MCF 10A (cell line): ENCODE data around the gene WSCD1. TPM values are rescaled to one million over a fixed set of nuclear protein-coding genes. Genes with fewer than 3 reads are reported as not detected.

Source experiments
- BruUV-seq: library from RNA; stranded (reverse); fragments of 400-500 nt; replicated peaks from 2 replicates; lab custom pipeline; 2021; lab: Mats Ljungman, UMichigan
- CTCF ChIA-PET: fragments of 300-600 bp; sonication (Branson Sonifier 250); formaldehyde crosslinking; extraction: SDS; loops from one replicate; lab custom pipeline; 2021; ENCODE audit warnings: antibody characterized with exemption, inconsistent platforms; lab: Yijun Ruan, JAX
- POLR2A ChIA-PET: fragments of 300-600, 350-650 bp; sonication (Branson Sonifier 250); formaldehyde crosslinking; extraction: SDS; loops from one replicate; lab custom pipeline; 2020; ENCODE audit warnings: antibody characterized with exemption, inconsistent platforms; lab: Yijun Ruan, JAX
- DNase-seq: peaks from one replicate; pipeline ENCODE4 v3.0.0-alpha.2; 2018; ENCODE audit not compliant: unreplicated experiment
- H3K27ac Mint-ChIP-seq: one replicate; pipeline ENCODE4 v1.8.0; 2022; ENCODE audit warnings: mild to moderate bottlenecking, low read depth, mixed read lengths; ENCODE audit not compliant: unreplicated experiment
- H3K27me3 Mint-ChIP-seq: one replicate; pipeline ENCODE4 v1.8.0; 2022; ENCODE audit warnings: mixed read lengths; ENCODE audit not compliant: insufficient read depth, unreplicated experiment
- H3K36me3 Mint-ChIP-seq: one replicate; pipeline ENCODE4 v1.8.0; 2022; ENCODE audit warnings: mild to moderate bottlenecking, moderate library complexity, mixed read lengths; ENCODE audit not compliant: insufficient read depth, unreplicated experiment
- H3K4me1 Mint-ChIP-seq: one replicate; pipeline ENCODE4 v1.8.0; 2022; ENCODE audit warnings: mixed read lengths; ENCODE audit not compliant: insufficient read depth, unreplicated experiment
- H3K4me3 Mint-ChIP-seq: one replicate; pipeline ENCODE4 v1.8.0; 2022; ENCODE audit warnings: mild to moderate bottlenecking, moderate library complexity, mixed read lengths; ENCODE audit not compliant: unreplicated experiment
- H3K9me3 Mint-ChIP-seq: one replicate; pipeline ENCODE4 v1.8.0; 2022; ENCODE audit warnings: mixed read lengths; ENCODE audit not compliant: unreplicated experiment
- CTCF ChIP-seq: fragments of 200-600 bp; IDR thresholded peaks from one replicate; pipeline ENCODE4 v1.8.0; 2022; ENCODE audit warnings: antibody characterized with exemption, mild to moderate bottlenecking; ENCODE audit not compliant: unreplicated experiment
- intact Hi-C: fragments of 100-400 bp; cut with micrococcal nuclease; formaldehyde crosslinking; loops from 2 replicates; pipeline ENCODE4 v1.14.1; 2022
- total RNA-seq: library from RNA; stranded (reverse); gene quantifications from 2 replicates; pipeline ENCODE4 v1.2.3, GENCODE V29; 2022

WSCD1 gene
- total RNA-seq, 1 experiment from 2014 or later: not detected

GRCh38 chr17:6126768-6127167 lies 56.6 kb downstream of the WSCD1 start:
- no peak overlapping the region for H3K4me3 Mint-ChIP-seq
- H3K27ac Mint-ChIP-seq: no peak overlapping the region
- no peak for DNase-seq
- BruUV-seq: no TSS peak
- CTCF ChIA-PET: no interaction called here
- intact Hi-C loops: no loop called here
- TF ChIP-seq CTCF: no peak
- no peaks in the 10 kb centered on the region for H3K9me3 Mint-ChIP-seq
- H3K27me3 Mint-ChIP-seq: peaks cover 100% of the 10 kb centered on the region
- H3K36me3 Mint-ChIP-seq: no peaks in the 10 kb centered on the region
- POLR2A ChIA-PET: no interaction called here
- H3K4me1 Mint-ChIP-seq: no peaks in the 10 kb centered on the region

- BruUV-seq: no TSS peak
- no peak for DNase-seq
- POLR2A ChIA-PET: interaction anchor here (0.9 kb wide), 1 partner anchor 15 kb away, joined by 3 read pairs; no protein-coding TSS in a partner anchor
- intact Hi-C loops: no loop called here
- no peak for TF ChIP-seq CTCF
- Mint-ChIP-seq H3K27ac (no peak overlapping the region), H3K4me3 (no peak overlapping the region), H3K36me3 (peaks cover 5% of the 10 kb centered on the region), H3K9me3 (no peaks in the 10 kb centered on the region), H3K27me3 (peaks cover 95% of the 10 kb centered on the region), H3K4me1 (no peaks in the 10 kb centered on the region)
- CTCF ChIA-PET: interaction anchor here (0.6 to 0.8 kb wide), 4 partner anchors 18 to 884 kb away, joined by 3 to 7 read pairs (median 3); no protein-coding TSS in a partner anchor
These were observed 64.5 kb downstream of the WSCD1 start for GRCh38 chr17:6134721-6135120.

GRCh38 chr17:6135236-6135635 lies 65.1 kb downstream of the WSCD1 start:
- Mint-ChIP-seq H3K27me3 (peaks cover 95% of the 10 kb centered on the region), H3K4me1 (no peaks in the 10 kb centered on the region), H3K27ac (no peak overlapping the region), H3K36me3 (peaks cover 5% of the 10 kb centered on the region), H3K4me3 (no peak overlapping the region), H3K9me3 (no peaks in the 10 kb centered on the region)
- intact Hi-C loops: no loop called here
- no TSS peak for BruUV-seq
- DNase-seq: no peak
- TF ChIP-seq CTCF: no peak
- POLR2A ChIA-PET: interaction anchor here (0.9 kb wide), 1 partner anchor 15 kb away, joined by 3 read pairs; no protein-coding TSS in a partner anchor
- CTCF ChIA-PET: interaction anchor here (0.6 to 0.8 kb wide), 5 partner anchors 18 to 1320 kb away, joined by 3 to 7 read pairs (median 3); no protein-coding TSS in a partner anchor

GRCh38 chr17:6135996-6136395 lies 65.8 kb downstream of the WSCD1 start:
- H3K9me3 Mint-ChIP-seq: no peaks in the 10 kb centered on the region
- ChIA-PET POLR2A (no interaction called here), CTCF (interaction anchor here (0.7 kb wide), 1 partner anchor 1321 kb away, joined by 3 read pairs; no protein-coding TSS in a partner anchor)
- no peak for DNase-seq
- H3K4me1 Mint-ChIP-seq: no peaks in the 10 kb centered on the region
- no peak for TF ChIP-seq CTCF
- BruUV-seq: no TSS peak
- no peak overlapping the region for H3K27ac Mint-ChIP-seq
- H3K36me3 Mint-ChIP-seq: peaks cover 5% of the 10 kb centered on the region
- peaks cover 93% of the 10 kb centered on the region for H3K27me3 Mint-ChIP-seq
- no peak overlapping the region for H3K4me3 Mint-ChIP-seq
- intact Hi-C loops: no loop called here
